Panc1 (cell line): ENCODE results near the gene TOP1.

Experiments used
- POLR2AphosphoS5 ChIP-seq: IDR thresholded peaks from 2 replicates; pipeline ENCODE4 v1.6.1; 2012; ENCODE audit warnings: mild to moderate bottlenecking, low read depth, low read length, moderate library complexity
- SIN3A ChIP-seq: IDR thresholded peaks from 2 replicates; pipeline ENCODE4 v1.6.1; 2012; ENCODE audit warnings: low read depth, mild to moderate bottlenecking, low read length, moderate library complexity, borderline replicate concordance; ENCODE audit not compliant: insufficient read depth
- TCF7L2 ChIP-seq: IDR thresholded peaks from 2 replicates; pipeline ENCODE4 v1.6.1; 2011; ENCODE audit warnings: mild to moderate bottlenecking, low read depth, low read length, inconsistent platforms
- TF ChIP-seq, protein P1 (sequence below): fragments of 450-650 bp; IDR thresholded peaks from 2 replicates; pipeline ENCODE4 v1.5.1; 2017; ENCODE audit warnings: mild to moderate bottlenecking
- TF ChIP-seq, protein P2 (sequence below), 2 experiments: IDR thresholded peaks; 2 replicates each; pipeline ENCODE4 v1.6.1; 2011 to 2012; ENCODE audit warnings: low read depth in 2 of 2, control low read depth in 1 of 2, low read length in 1 of 2, mild to moderate bottlenecking in 1 of 2, moderate library complexity in 1 of 2; ENCODE audit not compliant: insufficient read depth in 1 of 2

DNA sequence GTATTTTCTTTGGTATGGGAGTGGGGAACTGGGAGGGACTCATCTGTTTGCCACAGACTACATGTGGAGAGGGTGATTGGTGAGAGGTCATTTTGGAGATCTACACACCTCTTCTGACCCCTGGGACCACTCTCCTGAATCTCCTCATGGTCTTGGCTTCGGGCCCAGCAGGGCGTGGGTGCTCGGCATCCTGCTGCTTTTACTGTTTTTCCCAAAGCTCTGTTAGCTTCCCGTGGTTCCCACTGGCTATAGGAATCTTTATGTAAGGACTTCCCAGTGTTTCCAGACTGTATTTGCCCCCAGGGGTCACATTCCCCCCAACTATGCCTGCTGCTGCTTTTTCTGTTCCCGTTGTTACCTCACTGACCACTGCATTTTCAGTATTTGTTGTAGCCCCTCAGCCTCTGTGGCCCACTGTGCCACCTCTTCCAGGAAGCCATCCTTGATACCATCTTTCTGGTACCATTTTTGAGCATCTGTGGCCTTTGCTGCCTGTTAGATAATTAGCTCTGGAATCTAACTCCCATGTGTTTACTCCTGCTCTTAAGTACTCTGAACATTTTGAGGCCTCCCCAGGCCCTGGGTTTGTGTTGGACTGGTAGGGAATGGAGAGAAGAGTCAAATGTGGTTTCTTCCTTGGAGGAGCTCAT, 123.6 kb downstream of the TOP1 start:
- TF ChIP-seq, protein P1, sequence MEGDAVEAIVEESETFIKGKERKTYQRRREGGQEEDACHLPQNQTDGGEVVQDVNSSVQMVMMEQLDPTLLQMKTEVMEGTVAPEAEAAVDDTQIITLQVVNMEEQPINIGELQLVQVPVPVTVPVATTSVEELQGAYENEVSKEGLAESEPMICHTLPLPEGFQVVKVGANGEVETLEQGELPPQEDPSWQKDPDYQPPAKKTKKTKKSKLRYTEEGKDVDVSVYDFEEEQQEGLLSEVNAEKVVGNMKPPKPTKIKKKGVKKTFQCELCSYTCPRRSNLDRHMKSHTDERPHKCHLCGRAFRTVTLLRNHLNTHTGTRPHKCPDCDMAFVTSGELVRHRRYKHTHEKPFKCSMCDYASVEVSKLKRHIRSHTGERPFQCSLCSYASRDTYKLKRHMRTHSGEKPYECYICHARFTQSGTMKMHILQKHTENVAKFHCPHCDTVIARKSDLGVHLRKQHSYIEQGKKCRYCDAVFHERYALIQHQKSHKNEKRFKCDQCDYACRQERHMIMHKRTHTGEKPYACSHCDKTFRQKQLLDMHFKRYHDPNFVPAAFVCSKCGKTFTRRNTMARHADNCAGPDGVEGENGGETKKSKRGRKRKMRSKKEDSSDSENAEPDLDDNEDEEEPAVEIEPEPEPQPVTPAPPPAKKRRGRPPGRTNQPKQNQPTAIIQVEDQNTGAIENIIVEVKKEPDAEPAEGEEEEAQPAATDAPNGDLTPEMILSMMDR: no peak
- TF ChIP-seq, protein P2, sequence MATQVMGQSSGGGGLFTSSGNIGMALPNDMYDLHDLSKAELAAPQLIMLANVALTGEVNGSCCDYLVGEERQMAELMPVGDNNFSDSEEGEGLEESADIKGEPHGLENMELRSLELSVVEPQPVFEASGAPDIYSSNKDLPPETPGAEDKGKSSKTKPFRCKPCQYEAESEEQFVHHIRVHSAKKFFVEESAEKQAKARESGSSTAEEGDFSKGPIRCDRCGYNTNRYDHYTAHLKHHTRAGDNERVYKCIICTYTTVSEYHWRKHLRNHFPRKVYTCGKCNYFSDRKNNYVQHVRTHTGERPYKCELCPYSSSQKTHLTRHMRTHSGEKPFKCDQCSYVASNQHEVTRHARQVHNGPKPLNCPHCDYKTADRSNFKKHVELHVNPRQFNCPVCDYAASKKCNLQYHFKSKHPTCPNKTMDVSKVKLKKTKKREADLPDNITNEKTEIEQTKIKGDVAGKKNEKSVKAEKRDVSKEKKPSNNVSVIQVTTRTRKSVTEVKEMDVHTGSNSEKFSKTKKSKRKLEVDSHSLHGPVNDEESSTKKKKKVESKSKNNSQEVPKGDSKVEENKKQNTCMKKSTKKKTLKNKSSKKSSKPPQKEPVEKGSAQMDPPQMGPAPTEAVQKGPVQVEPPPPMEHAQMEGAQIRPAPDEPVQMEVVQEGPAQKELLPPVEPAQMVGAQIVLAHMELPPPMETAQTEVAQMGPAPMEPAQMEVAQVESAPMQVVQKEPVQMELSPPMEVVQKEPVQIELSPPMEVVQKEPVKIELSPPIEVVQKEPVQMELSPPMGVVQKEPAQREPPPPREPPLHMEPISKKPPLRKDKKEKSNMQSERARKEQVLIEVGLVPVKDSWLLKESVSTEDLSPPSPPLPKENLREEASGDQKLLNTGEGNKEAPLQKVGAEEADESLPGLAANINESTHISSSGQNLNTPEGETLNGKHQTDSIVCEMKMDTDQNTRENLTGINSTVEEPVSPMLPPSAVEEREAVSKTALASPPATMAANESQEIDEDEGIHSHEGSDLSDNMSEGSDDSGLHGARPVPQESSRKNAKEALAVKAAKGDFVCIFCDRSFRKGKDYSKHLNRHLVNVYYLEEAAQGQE (IDR thresholded peaks at IDR 0.05; ENCODE audit: insufficient read depth in 1 of 2, low read depth in 2 of 2, low read length in 1 of 2): no peak
- TF ChIP-seq SIN3A (no peak), POLR2AphosphoS5 (no peak), TCF7L2 (no peak)
